ENCODE results near the gene RALGPS2. TPM values are rescaled to one million over a fixed set of nuclear protein-coding genes. Genes with fewer than 3 reads are reported as not detected.
"Not testable (repeated sequence)": the region's sequence is repeated elsewhere in the genome, so short reads cannot be mapped to it uniquely, and the experiment has no call there.

RALGPS2 gene
- total RNA-seq, 1 donor: 38.0 TPM

DNA sequence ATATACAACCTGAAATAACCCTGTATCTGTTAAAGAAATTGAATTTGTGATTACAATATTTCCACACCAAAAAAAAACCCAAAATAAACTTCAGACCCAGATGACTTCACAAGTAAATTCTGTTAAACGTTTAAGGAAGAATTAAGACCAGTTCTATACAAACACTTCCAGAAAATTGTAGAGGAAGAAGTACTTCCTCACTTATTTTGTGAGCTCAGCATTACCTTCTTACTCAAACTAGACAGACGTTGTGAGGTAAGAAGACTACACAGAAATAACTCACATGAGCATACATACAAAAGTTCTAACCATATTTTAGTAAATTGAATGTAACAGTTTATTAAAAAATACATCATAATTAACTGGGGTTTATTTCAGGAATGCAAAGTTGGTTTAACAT lies 18.8 kb downstream of the RALGPS2 start:
- TF ChIP-seq, protein P1, sequence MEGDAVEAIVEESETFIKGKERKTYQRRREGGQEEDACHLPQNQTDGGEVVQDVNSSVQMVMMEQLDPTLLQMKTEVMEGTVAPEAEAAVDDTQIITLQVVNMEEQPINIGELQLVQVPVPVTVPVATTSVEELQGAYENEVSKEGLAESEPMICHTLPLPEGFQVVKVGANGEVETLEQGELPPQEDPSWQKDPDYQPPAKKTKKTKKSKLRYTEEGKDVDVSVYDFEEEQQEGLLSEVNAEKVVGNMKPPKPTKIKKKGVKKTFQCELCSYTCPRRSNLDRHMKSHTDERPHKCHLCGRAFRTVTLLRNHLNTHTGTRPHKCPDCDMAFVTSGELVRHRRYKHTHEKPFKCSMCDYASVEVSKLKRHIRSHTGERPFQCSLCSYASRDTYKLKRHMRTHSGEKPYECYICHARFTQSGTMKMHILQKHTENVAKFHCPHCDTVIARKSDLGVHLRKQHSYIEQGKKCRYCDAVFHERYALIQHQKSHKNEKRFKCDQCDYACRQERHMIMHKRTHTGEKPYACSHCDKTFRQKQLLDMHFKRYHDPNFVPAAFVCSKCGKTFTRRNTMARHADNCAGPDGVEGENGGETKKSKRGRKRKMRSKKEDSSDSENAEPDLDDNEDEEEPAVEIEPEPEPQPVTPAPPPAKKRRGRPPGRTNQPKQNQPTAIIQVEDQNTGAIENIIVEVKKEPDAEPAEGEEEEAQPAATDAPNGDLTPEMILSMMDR (IDR thresholded peaks at IDR 0.05; ENCODE audit: insufficient read depth, low read depth, low read length): no peak
- no peak overlapping the region for H3K4me3 ChIP-seq (ENCODE audit: low read depth, low read length)
- DNase-seq (ENCODE audit: low read depth): no peak

DNA sequence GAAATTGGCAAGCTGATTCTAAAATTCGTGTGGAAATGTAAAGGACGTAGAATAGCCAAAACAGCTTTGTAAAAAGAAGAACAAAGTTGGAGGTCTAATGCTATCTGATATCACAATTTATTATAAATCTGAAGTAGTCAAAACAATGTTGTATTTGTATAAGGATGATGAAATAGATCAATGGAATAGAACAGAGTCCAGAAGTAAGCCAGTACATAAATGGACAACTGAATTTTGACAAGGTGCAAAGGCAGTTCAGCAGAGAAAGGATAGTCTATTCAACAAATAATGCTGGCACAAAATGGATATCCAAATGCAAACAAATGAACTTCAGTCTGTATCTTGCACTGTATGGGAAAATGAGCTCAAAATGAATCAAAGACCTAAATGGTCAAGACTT lies 20.2 kb downstream of the RALGPS2 start:
- TF ChIP-seq, protein P1 (IDR thresholded peaks at IDR 0.05; ENCODE audit: insufficient read depth, low read depth, low read length): no peak
- no peak for DNase-seq (ENCODE audit: low read depth)
- H3K4me3 ChIP-seq (ENCODE audit: low read depth, low read length): no peak overlapping the region

DNA sequence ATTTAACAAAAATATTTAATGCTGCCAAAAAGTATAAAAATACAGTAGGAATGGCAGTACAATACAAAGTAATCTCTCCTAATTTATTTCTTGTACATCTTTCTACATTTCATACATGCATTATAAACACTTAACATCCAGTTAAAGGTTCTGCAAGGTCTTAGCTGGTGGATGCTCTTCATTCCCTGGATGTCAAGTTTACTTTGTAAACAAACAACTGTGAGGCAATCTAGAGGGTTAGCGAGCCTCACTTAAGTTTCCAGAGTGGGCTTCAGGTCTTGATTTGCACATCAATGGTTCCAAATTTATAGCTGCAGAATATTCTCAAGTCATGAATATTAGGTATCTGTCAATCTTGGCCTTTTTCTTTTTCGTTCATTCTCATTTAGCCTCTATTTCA lies 21.3 kb downstream of the RALGPS2 start:
- DNase-seq (ENCODE audit: low read depth): no peak
- TF ChIP-seq, protein P1 (IDR thresholded peaks at IDR 0.05; ENCODE audit: insufficient read depth, low read depth, low read length): no peak
- H3K4me3 ChIP-seq (ENCODE audit: low read depth, low read length): no peak overlapping the region

DNA sequence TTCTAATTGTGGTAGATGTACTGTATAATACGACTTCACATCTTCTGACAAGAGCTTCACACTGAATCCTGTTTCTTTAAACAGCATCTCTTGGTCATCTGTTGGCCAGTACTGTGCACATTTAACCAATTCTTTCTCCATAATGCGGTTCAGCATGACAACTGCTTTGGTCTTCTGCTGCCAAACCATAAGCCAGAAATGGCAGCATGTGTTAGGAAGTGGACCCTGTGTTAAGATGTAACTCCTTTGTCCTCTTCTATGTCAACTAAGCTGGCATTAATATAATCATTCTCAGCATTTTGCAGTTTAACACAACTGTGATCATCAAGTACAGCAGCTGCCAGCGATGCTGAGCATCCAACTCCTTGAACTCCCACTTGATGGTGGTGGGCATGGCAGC lies 22.3 kb downstream of the RALGPS2 start:
- DNase-seq (ENCODE audit: low read depth); H3K4me3 ChIP-seq (ENCODE audit: low read depth, low read length): not testable (repeated sequence)

DNA sequence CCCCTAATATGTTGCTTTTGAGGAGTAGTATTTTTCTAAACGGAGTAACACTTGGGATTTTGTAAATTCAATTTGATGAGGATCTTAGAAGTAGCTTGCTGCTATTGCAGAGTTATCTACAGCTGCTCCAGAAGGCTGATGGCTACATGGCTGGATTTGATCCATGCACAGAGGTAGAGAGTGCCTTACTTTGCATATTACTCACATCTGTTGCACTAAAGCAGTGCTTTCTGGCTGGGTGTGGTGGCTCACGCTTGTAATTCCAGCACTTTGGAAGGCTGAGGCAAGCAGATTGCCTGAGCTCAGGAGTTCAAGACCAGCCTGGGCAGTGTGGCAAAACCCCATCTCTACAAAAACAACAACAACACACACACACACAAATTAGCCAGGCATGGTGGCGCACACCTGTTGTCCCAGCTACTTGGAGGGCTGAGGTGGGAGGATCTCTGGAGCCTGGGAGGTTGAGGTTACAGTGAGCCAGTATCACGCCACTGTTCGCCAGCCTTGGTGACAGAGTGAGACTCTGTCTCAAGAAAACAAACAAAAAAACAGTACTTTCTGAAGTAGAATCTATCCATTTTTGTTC lies 24.6 kb downstream of the RALGPS2 start:
- TF ChIP-seq, protein P1 (IDR thresholded peaks at IDR 0.05; ENCODE audit: insufficient read depth, low read depth, low read length): no peak
- no peak overlapping the region for H3K4me3 ChIP-seq (ENCODE audit: low read depth, low read length)
- no peak for DNase-seq (ENCODE audit: low read depth)

DNA sequence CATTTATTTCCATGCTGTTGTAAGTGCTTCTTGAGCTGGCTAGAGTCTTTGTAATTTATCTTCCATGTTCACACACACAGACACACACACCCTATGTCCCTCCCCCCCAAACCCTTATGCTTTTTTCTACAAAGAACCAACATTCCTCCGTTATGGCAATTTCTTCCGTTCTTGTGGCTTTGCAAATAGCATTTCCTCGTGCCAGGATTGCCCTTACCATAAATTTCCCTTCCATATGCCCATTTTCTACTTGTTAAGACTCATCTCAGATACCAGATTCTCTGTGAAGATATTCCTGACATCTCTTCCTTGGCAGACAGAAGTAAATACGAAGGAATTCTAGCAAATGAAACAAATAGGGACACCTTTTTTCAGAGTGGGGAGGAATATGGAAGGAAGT lies 26.0 kb downstream of the RALGPS2 start:
- TF ChIP-seq, protein P1 (IDR thresholded peaks at IDR 0.05; ENCODE audit: insufficient read depth, low read depth, low read length): no peak
- DNase-seq (ENCODE audit: low read depth): peak; percentile 9
- H3K4me3 ChIP-seq (ENCODE audit: low read depth, low read length): no peak overlapping the region

DNA sequence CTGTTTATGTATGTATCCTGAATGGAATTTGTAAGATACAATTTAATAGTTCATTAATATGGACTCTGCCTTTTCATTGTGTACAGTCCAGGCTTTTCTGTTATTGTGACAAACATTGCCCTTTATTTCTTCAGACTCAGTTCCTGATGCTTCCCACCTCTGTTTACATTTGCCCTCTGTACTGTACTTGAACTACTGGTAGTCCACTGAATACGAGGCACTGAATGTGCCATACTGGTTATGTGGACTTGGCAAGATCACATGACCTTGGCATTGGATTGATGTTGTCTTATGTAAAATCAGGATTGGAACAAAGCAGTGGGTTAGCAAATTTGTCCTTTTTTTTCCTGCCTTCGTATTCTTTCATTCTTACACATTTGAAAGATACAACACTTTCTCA lies 27.8 kb downstream of the RALGPS2 start:
- no peak for DNase-seq (ENCODE audit: low read depth)
- TF ChIP-seq, protein P1 (IDR thresholded peaks at IDR 0.05; ENCODE audit: insufficient read depth, low read depth, low read length): no peak

DNA sequence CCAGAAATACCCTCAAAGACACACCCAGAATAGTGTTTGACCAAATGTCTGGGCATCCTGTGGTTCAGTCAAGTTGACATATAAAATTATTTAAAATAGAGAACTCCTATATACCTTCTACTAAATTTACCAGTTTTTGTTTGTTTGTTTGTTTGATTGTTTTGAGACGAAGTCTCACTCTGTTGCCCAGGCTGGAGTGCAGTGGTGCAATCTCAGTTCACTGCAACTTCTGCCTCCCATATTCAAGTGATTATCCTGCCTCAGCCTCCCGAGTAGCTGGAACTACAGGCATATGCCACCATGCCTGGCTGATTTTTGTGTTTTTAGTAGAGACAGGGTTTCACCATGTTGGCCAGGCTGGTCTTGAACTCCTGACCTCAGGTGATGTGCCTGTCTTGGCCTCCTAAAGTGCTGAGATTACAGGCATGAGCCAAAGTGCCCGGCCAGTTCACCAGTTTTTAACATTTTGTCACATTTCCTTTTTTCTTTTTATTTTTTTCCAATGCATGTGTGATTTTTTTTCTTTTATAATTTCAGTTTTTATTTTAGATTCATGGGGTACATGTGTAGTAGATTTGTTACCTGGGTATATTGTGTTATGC lies 29.7 kb downstream of the RALGPS2 start:
- not testable (repeated sequence) for DNase-seq (ENCODE audit: low read depth); H3K4me3 ChIP-seq (ENCODE audit: low read depth, low read length)

More for the DNA sequence above, 27.8 kb downstream of the RALGPS2 start:
- no peak overlapping the region for H3K4me3 ChIP-seq (ENCODE audit: low read depth, low read length)
